Measurements from ENCODE around the gene SELPLG. TPM values are rescaled to one million over a fixed set of nuclear protein-coding genes. Genes with fewer than 3 reads are reported as not detected.

Gene SELPLG, protein sequence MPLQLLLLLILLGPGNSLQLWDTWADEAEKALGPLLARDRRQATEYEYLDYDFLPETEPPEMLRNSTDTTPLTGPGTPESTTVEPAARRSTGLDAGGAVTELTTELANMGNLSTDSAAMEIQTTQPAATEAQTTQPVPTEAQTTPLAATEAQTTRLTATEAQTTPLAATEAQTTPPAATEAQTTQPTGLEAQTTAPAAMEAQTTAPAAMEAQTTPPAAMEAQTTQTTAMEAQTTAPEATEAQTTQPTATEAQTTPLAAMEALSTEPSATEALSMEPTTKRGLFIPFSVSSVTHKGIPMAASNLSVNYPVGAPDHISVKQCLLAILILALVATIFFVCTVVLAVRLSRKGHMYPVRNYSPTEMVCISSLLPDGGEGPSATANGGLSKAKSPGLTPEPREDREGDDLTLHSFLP
- not detected in 2 replicates for polyA plus RNA-seq

DNA sequence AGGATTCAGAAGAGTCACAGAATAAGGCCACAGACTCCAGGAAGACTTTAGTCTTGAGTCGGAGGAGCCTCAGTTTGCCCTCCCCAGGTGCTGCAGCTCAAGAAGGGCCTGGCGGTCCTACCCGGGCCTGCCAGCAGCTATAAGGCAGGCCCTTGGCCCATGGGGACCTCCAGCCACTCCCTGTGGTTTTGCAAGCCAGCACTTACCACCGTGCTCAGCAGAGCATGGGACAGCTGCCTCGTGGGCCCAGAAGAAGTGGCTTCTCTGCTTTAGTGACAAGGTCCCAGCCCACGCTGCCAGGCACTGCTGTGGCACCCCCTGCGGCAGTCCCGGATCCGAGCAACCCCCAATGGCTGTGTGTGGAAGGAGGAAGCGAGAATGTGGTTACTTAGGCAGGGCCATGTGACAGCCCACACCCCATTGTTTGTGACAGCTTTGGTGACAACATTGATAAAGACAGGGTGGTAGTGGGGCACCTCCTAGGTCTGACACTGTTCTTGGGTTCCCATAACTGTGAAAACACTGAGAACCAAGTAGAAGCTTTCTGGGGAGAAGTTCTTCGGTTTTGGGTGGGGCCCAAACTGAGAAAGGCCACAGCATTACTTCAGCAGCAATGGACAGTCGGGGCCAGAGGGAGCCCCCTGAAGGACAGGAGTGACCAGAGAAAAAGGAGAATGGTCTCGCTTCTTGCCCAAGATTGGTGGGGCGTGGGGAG is at the start of gene SELPLG:
Gene SELPLG, minus strand, starts transcription at position 361 of the 715 bp plus-strand sequence. CDS start 9,587 bp downstream, outside the sequence.

DNA sequence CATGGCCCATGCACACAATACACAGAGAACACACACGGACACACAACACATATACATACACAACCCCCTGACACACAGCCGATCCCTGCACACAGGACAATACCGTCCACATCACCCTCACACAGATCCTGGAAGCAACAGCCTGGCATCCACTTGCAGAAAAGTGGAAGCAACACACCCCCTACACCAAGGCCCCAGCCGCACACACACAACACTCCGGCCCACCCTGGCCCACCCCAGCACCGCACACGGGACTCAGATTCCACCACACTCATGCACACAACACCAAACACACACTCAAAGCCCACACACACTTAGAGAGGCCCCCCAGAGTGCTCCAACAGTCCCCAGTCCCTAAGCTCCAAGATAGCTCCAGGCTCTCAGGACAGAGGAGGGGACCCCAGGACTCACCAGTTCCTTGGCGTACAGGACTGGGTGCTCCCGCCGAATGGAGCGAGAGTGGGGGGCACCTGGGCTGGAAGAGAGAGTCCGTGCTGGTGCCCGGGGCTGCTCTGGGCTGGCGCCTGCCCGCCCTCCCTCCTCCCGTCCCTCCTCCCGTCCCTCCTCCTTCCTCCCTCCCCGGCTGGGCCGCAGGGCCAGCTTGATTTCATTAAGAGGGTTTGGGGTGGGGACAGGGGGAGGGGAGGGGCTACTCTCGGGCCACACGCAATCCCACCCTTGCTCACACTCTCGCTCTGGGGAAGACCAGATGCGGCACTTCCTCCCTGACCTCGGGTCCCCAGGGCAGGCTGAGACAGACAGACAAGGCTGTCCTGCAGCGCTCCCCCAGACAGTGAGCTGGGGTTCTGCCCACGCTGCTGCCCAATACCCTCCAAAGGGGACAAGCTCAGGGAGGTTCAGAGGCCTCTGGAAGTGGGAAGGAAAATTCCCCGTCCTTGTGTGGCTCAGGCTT is 35.9 kb downstream of the SELPLG start, which contains the start of gene TMEM119:
Gene TMEM119, minus strand, starts transcription at position 526 of the 913 bp plus-strand sequence. CDS start 5,701 bp downstream, outside the sequence.

Other genes starting within 250 kb of the SELPLG start
- gene FICD, start 118.6 kb downstream of the SELPLG start, polyA plus RNA-seq, result 22.6 and 29.9 TPM in 2 replicates
- gene SART3, start 72.7 kb downstream of the SELPLG start, polyA plus RNA-seq, result 10.0 and 10.4 TPM in 2 replicates
- gene ISCU, start 71.3 kb downstream of the SELPLG start, polyA plus RNA-seq, result 183 and 186 TPM in 2 replicates
- gene TMEM119, start 35.8 kb downstream of the SELPLG start, polyA plus RNA-seq, result not detected in 2 replicates
- 25.7 and 27.9 TPM in 2 replicates for gene CORO1C, start 97.6 kb upstream of the SELPLG start, polyA plus RNA-seq
- 0.14 and 2.8 TPM in 2 replicates for gene SSH1, start 223.7 kb upstream of the SELPLG start, polyA plus RNA-seq
- 35.0 and 35.5 TPM in 2 replicates for gene DAO, start 246.2 kb upstream of the SELPLG start, polyA plus RNA-seq

Data from Purkinje cell (primary cell).